Measurements from ENCODE around the gene HDAC4.

HDAC4 gene

GRCh38 chr2:239247401-239248245, 153.2 kb downstream of the HDAC4 start:
- no peak for DNase-seq (ENCODE audit: low read depth)
- no peak for TF ChIP-seq CTCF (IDR thresholded peaks at IDR 0.05; ENCODE audit: insufficient read depth, low read depth, low read length, missing control alignments)
- no peak overlapping the region for H3K4me3 ChIP-seq (ENCODE audit: low read depth, low read length)

- no peak for TF ChIP-seq CTCF (IDR thresholded peaks at IDR 0.05; ENCODE audit: insufficient read depth, low read depth, low read length, missing control alignments)
- no peak overlapping the region for H3K4me3 ChIP-seq (ENCODE audit: low read depth, low read length)
- DNase-seq (ENCODE audit: low read depth) = no peak
Observed at GRCh38 chr2:239246723-239247122, 154.1 kb downstream of the HDAC4 start.

GRCh38 chr2:239245872-239246721, 154.7 kb downstream of the HDAC4 start:
- DNase-seq (ENCODE audit: low read depth) = no peak
- no peak for TF ChIP-seq CTCF (IDR thresholded peaks at IDR 0.05; ENCODE audit: insufficient read depth, low read depth, low read length, missing control alignments)
- no peak overlapping the region for H3K4me3 ChIP-seq (ENCODE audit: low read depth, low read length)

- DNase-seq (ENCODE audit: low read depth) = no peak
- TF ChIP-seq CTCF (IDR thresholded peaks at IDR 0.05; ENCODE audit: insufficient read depth, low read depth, low read length, missing control alignments) = no peak
- H3K4me3 ChIP-seq (ENCODE audit: low read depth, low read length) = no peak overlapping the region
Observed at GRCh38 chr2:239245107-239245506, 155.7 kb downstream of the HDAC4 start.

- no peak for TF ChIP-seq CTCF (IDR thresholded peaks at IDR 0.05; ENCODE audit: insufficient read depth, low read depth, low read length, missing control alignments)
- no peak overlapping the region for H3K4me3 ChIP-seq (ENCODE audit: low read depth, low read length)
- no peak for DNase-seq (ENCODE audit: low read depth)
Observed at GRCh38 chr2:239244625-239245024, 156.2 kb downstream of the HDAC4 start.

- DNase-seq (ENCODE audit: low read depth) = no peak
- TF ChIP-seq CTCF (IDR thresholded peaks at IDR 0.05; ENCODE audit: insufficient read depth, low read depth, low read length, missing control alignments) = no peak
- no peak overlapping the region for H3K4me3 ChIP-seq (ENCODE audit: low read depth, low read length)
Observed at GRCh38 chr2:239241431-239241960, 159.3 kb downstream of the HDAC4 start.

All from GM12865 (cell line).